ENCODE data around the gene PTPRK.

PTPRK gene

GRCh38 chr6:128508588-128509296 is 11.7 kb downstream of the PTPRK start:
- TF ChIP-seq CTCF (IDR thresholded peaks at IDR 0.05; ENCODE audit: low read depth, low read length): no peak
- no peak for DNase-seq (ENCODE audit: extremely low read depth, low read depth)

- no peak for DNase-seq (ENCODE audit: extremely low read depth, low read depth)
These were observed 12.8 kb downstream of the PTPRK start for GRCh38 chr6:128507337-128508310.

GRCh38 chr6:128505603-128506002 is 14.8 kb downstream of the PTPRK start:
- TF ChIP-seq CTCF (IDR thresholded peaks at IDR 0.05; ENCODE audit: low read depth, low read length): no peak
- no peak for DNase-seq (ENCODE audit: extremely low read depth, low read depth)

More at GRCh38 chr6:128507337-128508310, 12.8 kb downstream of the PTPRK start:
- TF ChIP-seq CTCF (IDR thresholded peaks at IDR 0.05; ENCODE audit: low read depth, low read length): no peak

GRCh38 chr6:128504003-128504654 is 16.3 kb downstream of the PTPRK start:
- DNase-seq (ENCODE audit: extremely low read depth, low read depth): no peak
- no peak for TF ChIP-seq CTCF (IDR thresholded peaks at IDR 0.05; ENCODE audit: low read depth, low read length)

GRCh38 chr6:128500749-128501600 is 19.4 kb downstream of the PTPRK start:
- no peak for DNase-seq (ENCODE audit: extremely low read depth, low read depth)
- TF ChIP-seq CTCF (IDR thresholded peaks at IDR 0.05; ENCODE audit: low read depth, low read length): no peak

- DNase-seq (ENCODE audit: extremely low read depth, low read depth): no peak
- TF ChIP-seq CTCF (IDR thresholded peaks at IDR 0.05; ENCODE audit: low read depth, low read length): no peak
These were observed 20.4 kb downstream of the PTPRK start for GRCh38 chr6:128500014-128500413.

Data from AG09319 (cell line).